NCI-H524 treated with DMSO at 0.1 percent for 48 hours (cell line): ENCODE measurements around the gene GCC1.

Experiments used
- DNase-seq: peaks from one replicate; lab custom pipeline; 2025; lab: John Stamatoyannopoulos, UW

Gene GCC1, protein sequence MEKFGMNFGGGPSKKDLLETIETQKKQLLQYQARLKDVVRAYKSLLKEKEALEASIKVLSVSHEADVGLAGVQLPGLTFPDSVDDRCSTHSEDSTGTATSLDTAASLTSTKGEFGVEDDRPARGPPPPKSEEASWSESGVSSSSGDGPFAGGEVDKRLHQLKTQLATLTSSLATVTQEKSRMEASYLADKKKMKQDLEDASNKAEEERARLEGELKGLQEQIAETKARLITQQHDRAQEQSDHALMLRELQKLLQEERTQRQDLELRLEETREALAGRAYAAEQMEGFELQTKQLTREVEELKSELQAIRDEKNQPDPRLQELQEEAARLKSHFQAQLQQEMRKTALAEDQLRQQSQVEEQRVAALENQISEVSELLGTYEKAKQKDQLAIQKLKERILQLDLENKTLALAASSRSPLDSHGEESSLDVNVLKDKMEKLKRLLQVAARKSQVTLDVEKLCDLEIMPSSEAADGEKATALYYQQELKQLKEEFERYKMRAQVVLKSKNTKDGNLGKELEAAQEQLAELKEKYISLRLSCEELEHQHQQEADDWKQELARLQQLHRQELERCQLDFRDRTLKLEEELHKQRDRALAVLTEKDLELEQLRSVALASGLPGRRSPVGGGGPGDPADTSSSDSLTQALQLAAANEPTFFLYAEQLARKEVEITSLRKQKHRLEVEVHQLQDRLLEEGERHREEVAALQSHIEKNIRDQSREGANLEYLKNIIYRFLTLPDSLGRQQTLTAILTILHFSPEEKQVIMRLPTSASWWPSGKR

DNA sequence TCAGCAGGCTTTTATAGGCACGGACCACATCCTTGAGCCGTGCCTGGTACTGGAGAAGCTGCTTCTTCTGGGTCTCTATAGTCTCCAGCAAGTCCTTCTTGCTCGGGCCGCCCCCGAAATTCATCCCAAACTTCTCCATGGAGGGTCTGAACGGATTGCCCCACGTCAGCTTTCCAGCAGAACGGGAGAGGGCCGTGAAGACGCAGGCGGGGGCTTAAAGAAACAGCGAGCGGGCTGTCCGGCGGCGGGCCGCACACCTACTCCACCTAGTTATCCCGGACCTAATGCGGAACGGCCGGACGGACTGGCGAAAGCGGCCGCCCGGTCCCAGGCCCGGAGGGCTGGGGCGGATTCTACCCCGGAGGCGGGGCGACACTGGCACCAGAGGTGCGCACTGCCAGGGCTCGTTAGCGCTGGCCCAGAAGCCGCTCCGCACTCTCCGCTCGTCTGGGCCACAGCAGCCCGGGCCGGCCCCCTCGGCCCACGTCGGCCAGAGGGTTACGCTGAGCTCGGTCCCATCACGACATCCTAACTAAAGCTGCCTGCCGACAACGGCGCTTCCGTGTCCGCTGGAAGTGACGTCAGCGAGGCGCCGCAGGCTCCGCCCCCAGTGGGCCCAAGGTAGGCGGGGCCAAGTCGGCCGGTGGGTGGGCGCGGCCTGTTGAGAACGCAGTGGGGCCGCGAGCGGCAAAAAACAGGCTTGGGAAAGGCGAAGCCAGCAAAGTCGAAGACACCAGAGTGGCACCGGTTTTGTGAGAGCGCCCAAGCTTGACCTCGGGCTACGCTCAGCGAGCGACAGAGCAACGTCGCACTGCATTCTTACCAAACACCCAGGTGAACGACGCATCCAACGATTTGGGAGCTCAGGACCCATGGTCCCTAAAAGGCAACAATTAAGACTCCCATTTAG is at the start of gene GCC1:
Gene GCC1 (minus strand): TSS at position 553 of the 910 bp plus-strand sequence. CDS start 414 bp downstream, at position 139.
- DNase-seq, result peak; percentile 40

DNA sequence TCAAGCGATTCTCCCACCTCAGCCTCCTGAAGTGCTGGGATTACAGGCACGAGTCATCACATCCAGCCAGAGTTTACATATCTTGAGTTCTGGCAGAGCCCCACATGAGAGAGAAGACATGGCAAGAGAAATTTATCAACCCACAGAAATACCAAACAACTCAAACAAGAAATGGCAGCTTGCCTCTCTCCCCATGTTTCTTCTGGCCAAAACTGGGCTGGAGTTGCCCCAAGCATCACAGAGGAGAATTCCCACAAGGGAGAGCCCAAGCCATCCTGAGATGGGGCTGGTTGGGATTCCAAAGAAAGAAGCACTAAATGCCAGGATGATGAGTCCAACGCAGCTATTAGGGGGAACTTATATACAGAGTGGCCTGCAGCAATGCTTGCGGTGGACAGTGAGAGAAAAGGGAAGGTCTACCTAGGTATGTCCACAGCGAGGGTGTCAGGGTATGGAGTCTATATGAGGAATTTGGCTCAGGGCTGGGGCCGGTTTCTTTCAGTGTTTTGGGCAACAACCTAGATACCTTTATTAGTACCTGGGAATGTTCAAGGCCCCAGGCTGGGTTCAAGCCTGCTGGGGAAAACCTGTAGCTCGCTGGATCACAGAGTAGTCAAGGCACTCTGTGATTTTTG is 47.0 kb upstream of the GCC1 start:
- DNase-seq, result no peak

DNA sequence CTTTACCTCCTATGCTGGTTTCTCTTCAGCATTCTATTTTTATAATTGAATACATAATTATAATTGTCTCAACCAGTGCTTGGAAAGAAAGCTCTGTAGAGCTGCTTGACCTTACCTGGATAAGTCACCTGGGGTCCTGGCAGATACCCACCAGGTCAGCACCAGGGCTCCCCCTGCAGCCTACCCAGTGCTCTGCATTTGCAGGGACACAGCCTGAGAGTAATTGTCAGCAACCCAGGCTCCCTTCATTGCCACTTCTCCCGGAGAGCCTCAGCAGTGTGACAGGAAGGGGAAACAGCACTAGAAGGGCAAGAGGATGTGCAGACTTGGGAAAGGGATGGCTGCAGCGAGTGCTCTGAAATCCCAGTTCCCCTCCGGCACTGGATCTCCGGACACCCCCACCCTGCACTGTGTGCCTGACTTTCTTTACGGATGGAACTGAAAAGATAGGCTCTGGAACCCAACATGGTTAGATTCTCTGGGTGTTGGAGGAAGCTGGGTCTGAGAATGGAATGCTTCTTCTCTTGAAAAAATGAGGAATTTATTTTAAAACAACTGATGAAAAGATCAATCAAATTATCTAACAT is 44.0 kb upstream of the GCC1 start:
- DNase-seq, result no peak

DNA sequence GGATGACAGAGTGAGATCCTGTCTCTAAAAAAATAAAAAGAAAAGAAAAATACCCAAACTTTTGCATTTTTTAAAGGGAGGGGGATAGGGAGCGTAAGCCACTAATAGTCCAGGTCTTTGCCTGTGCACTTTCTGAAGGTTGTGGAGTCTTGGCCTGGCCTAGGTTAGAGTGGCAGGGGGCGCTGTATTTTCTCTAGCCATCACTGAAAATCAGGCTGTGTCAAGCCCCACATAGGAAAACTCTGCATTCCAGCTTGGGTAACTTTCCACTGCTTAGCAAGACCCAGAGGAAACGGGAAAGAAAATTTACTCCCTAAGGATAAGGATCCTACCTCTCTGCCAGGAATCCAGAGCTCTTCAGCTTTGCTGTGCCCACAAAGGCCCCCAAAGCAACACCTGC is 43.0 kb upstream of the GCC1 start:
- no peak for DNase-seq

DNA sequence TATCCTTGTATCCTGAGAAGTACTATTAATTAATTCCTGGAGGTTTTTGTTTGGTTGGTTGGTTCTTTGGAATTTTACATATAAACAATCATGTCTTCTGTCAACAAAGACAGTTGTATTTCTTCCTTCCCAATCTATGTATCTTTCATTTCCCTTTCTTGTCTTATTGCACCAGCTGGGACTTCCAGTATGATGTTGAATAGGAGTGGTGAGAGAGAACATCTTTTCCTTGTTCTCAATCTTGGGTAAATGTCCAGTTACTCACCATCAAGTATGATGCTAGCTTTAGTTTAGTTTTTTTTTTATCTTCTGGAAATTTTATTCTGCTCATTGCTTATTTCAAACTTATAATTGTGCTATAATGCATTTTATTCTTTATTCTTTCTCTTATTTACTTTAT is 39.9 kb upstream of the GCC1 start:
- DNase-seq, result no peak

DNA sequence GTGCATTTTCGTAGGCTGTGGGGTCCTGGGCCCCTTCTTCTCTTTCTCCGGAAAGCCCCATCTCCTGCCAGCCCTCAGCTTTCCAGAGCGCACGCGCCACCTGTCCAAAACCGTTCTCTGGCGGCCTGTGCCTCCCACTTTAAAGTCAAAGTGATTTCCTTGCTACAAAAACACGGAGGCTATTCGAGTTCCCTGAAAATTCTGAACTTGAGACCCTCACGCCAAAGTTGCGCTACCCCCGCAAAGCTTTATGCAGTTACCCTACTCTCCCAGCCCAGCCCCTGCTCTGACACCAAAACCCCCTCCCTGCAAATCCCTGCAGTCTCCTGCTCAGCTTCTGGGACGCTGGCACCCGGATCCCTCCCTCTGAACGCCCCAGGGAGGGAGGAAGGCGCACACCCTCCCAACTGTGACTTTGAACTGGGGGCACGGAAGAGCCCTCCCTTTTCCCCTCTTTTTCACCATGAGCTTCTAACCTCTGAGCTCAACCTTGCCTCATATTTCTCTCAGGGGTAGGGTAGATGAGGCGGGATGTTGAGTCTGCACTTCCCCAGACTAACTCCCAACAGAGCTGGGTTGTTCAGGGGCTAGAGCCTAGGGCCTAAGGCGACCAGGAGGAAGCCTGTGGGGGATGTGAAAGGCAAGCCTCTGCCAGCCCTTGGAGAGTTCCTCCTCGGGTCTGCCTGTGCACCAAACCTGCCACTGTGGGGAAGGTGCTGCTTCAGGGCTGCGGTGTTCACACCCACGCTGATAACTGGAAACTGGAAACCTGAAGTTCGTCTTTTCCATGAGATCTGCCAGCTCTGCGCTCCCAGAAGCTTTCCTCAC is 35.2 kb upstream of the GCC1 start:
- DNase-seq, result no peak

DNA sequence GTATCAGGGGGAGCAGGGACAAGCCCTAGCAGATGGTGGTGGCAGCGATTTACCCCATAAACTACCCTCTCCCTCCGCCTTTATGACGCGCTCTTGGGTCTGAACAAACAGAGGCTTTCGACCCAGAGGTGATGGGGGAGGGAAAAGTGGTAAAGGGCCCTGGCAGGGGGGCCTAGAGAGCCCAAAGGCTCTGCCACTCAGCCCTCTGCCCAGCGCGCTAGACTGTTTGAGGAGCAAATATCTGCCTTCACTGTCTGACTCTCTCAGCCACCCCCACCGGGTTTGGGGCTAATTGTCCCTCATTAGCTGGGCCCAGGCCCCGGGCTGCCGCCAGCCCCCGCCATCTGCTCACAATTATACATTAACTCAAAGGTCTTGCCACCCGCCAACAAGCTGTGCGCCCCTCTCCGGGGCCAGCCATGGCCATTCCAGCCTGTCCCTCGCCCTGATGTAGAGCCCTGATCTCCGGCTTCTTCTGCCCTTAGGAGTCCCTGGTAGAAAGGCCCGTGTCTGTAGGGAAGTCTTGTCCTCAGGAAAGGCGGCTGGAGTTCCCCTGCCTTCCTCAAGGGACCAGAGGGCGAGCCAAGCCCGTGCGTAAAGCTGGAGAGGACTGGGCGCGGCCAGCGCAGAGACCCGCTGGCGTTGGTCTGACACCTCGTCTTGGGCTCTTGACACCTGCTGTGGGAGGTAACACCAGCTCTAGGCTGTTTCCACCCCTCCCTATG is 34.4 kb upstream of the GCC1 start:
- no peak for DNase-seq

DNA sequence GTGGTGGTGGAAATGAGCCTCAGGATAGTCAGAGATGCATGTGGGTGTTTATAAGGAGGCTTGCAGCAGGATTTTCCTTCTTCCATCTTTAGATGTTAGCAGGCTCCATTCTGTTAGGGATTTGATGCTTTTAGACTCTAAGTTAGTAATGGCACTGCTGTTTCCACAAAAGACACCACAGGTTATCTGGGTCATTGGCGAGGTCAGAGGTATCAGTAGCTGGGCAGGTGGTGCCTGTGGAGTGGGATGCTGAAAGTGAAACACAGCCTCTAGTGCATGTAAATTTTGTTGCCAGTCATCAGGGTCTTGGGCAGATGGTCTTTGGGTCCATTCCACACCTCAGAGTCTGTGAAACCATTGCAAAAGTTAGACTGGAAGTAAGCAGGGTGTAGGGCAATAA is 33.4 kb upstream of the GCC1 start:
- no peak for DNase-seq

DNA sequence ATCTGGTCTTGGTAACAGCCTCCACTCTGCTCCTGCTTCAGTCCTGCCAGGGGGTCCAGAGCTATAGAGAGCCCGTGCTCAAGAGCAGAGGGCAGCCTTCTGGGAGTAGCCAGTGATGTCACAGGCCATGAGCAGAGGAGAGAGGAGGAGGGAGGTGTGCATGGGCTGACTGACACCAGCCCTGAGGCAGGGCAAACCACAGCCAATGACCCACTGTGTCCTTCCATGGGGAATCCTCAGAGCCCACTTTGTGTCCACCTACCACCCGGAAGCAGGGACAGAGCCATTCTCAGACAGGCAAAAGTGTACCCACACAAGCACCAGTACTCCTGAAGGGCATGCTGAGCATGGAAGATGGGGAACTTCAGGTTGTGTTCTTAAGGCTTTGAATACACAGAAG is 32.6 kb upstream of the GCC1 start, which contains the start of gene PAX4:
Gene PAX4 (minus strand): TSS at position 101 of the 400 bp plus-strand sequence. CDS start 2,214 bp downstream, outside the sequence.
- DNase-seq, result no peak

DNA sequence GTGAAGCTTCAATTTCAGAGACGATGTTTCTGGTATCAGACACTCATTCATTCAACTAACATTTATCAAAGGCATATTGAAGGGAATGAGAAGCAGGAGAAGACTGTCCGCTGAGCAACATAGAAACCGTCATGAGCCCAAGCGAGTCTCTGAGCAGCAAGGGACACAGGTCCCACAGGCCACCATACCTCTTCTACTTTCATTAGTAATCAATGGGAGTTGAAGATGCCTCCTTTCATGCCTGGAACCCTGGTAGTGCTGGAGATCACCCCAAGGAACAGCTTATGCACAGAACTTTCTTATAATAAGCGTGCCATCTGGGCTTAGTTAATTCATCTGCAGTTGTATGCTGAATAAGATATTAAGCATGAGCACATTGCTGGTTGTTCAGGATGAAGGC is 31.3 kb upstream of the GCC1 start:
- no peak for DNase-seq

DNA sequence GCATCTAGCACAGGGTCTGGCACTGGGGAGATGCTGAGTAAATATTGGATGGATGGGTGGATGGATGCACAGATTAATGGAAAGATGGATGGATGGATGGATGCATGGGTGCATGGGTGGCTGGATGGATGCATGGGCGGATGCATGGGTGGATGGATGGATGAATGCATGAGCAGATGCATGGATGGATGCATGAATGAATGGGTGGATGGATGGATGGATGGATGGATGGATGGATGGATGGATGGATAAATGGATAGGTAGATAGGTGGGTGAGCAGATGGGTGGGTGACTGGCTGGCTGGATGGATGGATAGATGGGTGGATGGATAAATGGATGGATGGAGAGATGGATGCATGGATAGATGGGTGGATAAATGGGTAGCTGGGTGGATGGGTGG is 26.9 kb upstream of the GCC1 start:
- DNase-seq, result no peak

DNA sequence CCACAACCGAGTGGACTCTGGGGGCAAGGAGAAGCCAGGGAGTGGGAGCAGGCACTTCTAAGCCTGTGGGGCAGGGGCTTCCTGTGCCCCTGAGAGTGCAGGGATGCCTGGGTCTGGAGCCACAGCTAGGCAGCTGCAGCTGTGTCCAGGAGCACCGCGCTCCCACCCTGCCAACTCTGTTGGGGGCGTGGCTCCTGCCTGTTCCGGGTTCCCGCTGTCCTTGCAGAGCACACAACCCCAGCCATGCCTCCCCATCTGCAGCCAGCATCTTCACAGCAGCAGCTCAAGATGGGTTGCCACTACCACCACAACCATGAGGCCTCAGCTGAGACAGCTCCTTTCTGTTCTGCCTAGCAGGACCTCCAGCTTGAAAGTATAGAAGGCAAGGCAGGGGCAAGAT is 23.9 kb upstream of the GCC1 start:
- no peak for DNase-seq

DNA sequence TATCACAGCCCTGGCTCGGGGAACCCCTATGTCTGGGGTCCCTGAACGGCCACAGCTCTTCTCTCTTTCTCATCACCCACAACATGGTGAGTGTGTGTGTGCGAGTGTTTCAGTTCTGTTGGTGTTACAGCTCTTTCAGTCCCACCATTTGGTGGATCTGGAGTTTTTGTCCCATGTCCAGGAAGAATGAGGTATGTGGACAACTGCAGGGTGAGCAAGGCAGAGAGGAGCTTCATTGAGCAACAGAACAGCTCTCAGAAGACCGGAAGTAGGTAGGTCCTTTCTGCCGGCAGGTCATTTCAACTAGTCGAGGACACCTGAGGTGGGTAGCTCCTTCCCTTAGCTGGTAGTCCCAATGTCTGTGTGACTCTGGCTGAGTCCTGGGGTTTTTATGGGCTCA is 23.1 kb upstream of the GCC1 start:
- no peak for DNase-seq

DNA sequence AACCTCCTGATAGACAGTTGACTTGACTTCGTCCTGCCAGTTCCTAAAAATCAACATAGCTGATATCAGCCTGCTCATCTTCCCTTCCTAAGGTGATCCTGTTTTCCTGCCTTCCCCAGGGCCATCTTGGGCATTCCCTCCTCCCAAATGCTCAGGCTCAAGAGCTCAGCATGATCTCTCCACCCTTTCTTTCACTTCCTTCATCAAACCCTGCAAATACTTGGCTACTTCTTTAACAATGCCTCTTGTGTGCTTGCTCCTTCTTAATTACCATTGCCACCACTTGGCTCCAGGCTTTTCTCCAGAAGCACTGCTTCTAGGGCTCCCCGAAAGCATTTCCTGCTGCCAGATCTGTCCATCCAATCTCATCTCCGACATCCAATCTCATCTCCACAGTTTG is 15.5 kb upstream of the GCC1 start:
- DNase-seq, result no peak

DNA sequence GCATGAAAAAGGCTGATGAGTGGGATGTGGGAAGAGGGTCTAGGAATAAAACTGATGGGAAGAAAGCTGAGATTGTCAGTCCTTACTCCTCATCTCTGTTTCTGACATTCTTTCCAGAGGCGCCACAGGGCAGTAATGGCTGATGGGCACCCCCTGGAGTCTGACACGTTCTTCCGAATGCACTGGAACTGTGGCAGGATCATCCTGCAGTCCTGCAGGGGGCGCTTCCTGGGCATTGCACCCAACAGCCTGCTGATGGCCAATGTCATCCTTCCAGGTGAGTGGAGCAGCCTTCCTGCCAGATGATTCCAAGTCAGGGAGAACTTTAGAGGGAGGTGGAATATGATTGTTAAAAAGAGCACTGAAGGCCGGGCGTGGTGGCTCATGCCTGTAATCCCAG is 12.9 kb upstream of the GCC1 start:
- no peak for DNase-seq

DNA sequence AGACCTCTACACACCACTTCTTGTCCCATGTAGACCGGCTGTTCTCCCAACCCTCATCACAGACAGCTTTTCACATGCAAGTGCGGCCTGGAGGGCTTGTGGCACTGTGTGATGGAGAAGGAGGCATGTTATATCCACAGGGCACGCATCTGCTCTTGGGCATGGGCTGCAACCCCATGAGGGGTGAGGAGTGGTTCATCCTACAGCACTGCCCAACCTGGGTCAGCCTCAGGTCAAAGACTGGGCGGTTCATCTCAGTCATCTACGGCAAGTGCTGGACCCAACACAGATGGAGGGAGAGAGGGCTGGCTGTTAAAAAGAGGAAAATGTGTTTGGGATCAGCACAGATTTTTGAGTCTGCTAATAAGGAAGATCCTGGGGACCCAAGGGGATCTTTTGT is 10.3 kb upstream of the GCC1 start:
- no peak for DNase-seq

DNA sequence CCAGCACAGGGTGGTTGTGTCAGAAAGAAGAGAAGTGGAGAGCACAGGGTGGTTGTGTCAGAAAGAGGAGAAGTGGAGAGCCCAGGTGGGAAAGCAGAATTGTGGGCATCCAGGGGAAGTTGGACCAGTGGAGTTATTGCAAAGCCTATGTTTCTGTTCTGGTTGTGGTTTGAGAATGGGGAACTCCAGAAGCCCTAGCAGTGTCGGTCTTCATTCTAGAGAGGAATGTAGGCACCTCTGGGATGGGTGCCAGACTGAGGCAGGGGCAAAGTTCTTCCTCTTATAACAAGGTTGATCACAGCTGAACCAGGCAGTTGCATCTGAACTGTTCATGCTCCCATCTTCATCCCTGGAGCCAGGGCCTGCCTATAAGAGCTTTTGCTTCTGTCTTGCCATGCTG is 9.1 kb upstream of the GCC1 start:
- DNase-seq, result no peak

DNA sequence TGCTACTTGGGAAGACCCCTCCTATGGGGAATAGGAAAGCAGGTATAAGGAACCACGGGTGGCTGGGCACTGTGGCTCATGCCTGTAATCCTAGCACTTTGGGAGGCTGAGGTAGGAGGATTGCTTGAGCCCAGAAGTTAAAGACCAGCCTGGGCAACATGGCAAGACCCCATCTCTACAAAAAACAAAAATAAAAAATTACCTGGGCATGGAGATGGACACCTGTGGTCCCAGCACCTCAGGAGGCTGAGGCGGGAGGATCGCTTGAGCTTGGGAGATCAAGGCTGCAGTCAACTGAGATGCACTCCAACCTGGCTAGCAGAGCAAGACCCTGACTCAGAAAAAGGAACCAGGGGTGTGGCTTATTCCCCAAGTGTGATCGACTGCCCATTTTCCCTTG is 7.2 kb upstream of the GCC1 start:
- no peak for DNase-seq

DNA sequence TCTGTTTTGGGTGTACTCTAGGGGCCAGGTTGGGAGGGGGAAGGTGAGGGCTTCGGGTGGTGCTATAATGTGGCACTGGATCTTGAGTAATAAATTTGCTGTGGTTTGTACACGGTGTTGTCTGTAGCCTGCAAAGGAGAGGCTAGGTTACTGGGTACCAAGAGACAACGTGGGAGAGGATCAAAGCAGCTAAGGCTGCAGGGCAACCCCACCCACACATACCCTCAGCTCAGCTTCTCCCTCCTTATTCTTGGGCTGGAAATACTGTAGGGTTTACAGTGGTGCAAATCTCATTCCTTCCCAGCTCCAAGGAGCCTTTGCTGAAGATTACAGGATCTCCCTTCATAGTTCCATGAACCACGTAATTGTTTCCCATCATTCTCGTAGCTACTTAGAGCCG is 6.2 kb upstream of the GCC1 start:
- DNase-seq, result no peak

DNA sequence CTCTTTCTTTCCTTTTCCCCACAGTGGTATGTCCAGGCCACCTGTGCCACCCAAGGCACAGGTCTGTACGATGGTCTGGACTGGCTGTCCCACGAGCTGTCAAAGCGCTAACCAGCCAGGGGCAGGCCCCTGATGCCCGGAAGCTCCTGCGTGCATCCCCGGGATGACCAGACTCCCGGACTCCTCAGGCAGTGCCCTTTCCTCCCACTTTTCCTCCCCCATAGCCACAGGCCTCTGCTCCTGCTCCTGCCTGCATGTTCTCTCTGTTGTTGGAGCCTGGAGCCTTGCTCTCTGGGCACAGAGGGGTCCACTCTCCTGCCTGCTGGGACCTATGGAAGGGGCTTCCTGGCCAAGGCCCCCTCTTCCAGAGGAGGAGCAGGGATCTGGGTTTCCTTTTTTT is 5.8 kb upstream of the GCC1 start:
- no peak for DNase-seq
